PFSK-1 (cell line): Measurements from ENCODE around the gene TNFRSF14.

ENCODE experiments used
- POLR2AphosphoS5 ChIP-seq: IDR thresholded peaks from 2 replicates; pipeline ENCODE4 v1.6.1; 2012; ENCODE audit warnings: low read depth, mild to moderate bottlenecking, control low read depth, low read length, moderate library complexity
- SIN3A ChIP-seq: IDR thresholded peaks from 2 replicates; pipeline ENCODE4 v1.6.1; 2012; ENCODE audit warnings: mild to moderate bottlenecking, low read length, moderate library complexity, borderline replicate concordance; ENCODE audit not compliant: insufficient read depth
- TAF1 ChIP-seq: IDR thresholded peaks from 2 replicates; pipeline ENCODE4 v1.6.1; 2012; ENCODE audit warnings: low read length, control low read depth, borderline replicate concordance; ENCODE audit not compliant: insufficient read depth

DNA sequence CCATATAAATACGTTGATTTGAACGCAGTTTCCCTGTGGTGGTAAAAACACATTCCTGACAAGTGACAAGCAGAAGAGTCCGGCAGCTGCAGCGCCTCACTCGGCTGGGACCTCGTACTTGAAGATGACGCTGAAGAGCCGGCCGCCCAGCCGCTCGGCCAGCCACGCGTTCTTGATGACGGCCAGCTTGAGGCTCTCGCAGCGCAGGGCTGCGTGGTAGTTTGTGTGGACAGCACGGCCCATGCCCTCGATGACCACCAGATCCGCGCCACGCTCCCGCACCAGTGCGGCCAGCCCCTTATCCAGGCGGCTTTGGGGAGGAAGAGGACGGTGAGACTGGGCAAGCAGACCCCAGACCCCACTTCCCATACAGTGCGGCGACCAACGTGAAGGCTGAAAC lies 47.4 kb upstream of the TNFRSF14 start:
- TF ChIP-seq POLR2AphosphoS5 (no peak), TAF1 (no peak), SIN3A (no peak)
